Measurements from ENCODE around the gene CYB561D1. TPM values are rescaled to one million over a fixed set of nuclear protein-coding genes. Genes with fewer than 3 reads are reported as not detected.

CYB561D1 gene
- total and polyA plus RNA-seq, 9 of the 15 experiments (the other 6 are each of a cell fraction or from before 2014, with no cell fraction given), result 0.71 to 7.2 (median 3.5) TPM

GRCh38 chr1:109483672-109484518 is 10.0 kb upstream of the CYB561D1 start, which contains the start of gene ATXN7L2 (continued):
- peak in 2 of 3 experiments; percentile 35 to 83; a peak in 2 of 6 replicates for TF ChIP-seq ZBTB11 (CRISPR knock-in tag; IDR thresholded peaks at IDR 0.05)
- peak in 1 of 2 experiments; percentile 68; a peak in 2 of 4 replicates for TF ChIP-seq NRF1 (conservative IDR thresholded peaks at IDR 0.05 in 1 of 2, IDR thresholded peaks at IDR 0.05 in 1 of 2)
- no peak for TF ChIP-seq MECOM (CRISPR knock-in tag; IDR thresholded peaks at IDR 0.05)
- TF ChIP-seq GMEB1 (CRISPR knock-in tag; IDR thresholded peaks at IDR 0.05), result peak; percentile 90
- TF ChIP-seq TRIM24 (IDR thresholded peaks at IDR 0.05), result peak; percentile 22 to 81; a peak in 3 of 4 replicates
- peak; percentile 90 for TF ChIP-seq GATAD2B (IDR thresholded peaks at IDR 0.05; ENCODE audit: borderline replicate concordance)
- TF ChIP-seq AFF4 (CRISPR knock-in tag; IDR thresholded peaks at IDR 0.05), result no peak
- TF ChIP-seq MED1 (CRISPR knock-in tag; IDR thresholded peaks at IDR 0.05; ENCODE audit: borderline replicate concordance), result no peak
- TF ChIP-seq ESRRB (CRISPR knock-in tag; IDR thresholded peaks at IDR 0.05; ENCODE audit: borderline replicate concordance), result no peak
- peak; percentile 92 for TF ChIP-seq CC2D1A (IDR thresholded peaks at IDR 0.05)
- no peak for TF ChIP-seq ZNF184 (CRISPR knock-in tag; IDR thresholded peaks at IDR 0.05)
- no peak for TF ChIP-seq NFATC3 (IDR thresholded peaks at IDR 0.05)
- 0 out of 2 replicates have a peak, but pooled peaks have one; percentile 34 for TF ChIP-seq RUNX1 (IDR thresholded peaks at IDR 0.05; ENCODE audit: low read depth)
- no peak for TF ChIP-seq SAFB2 (IDR thresholded peaks at IDR 0.05; ENCODE audit: borderline replicate concordance, low read depth, low read length, severe bottlenecking)
- TF ChIP-seq CHD4 (IDR thresholded peaks at IDR 0.05; ENCODE audit: insufficient read depth, insufficient replicate concordance, low read depth, low read length, poor library complexity, severe bottlenecking), result no peak
- no peak for TF ChIP-seq CSDE1 (IDR thresholded peaks at IDR 0.05)
- TF ChIP-seq ZNF561 (CRISPR knock-in tag; conservative IDR thresholded peaks at IDR 0.05), result no peak
- TF ChIP-seq SRSF3 (IDR thresholded peaks at IDR 0.05; ENCODE audit: insufficient read depth, low read length), result no peak

Data from K562 (cell line).